Tibial nerve (tissue), 4 donors: ENCODE measurements around the gene MGAT1. TPM values are rescaled to one million over a fixed set of nuclear protein-coding genes. Genes with fewer than 3 reads are reported as not detected.

Experiments used
- DNase-seq, 2 donors: peaks; one replicate each; pipeline ENCODE4 v3.0.0-alpha.2; 2019; ENCODE audit warnings: low spot score in 2 of 2
- H3K27ac ChIP-seq, 4 donors: fragments of 200-600 bp; sonication (generic) in 3 of 4; one replicate each; pipeline ENCODE4 v1.5.1; 2017 to 2019; ENCODE audit warnings: mild to moderate bottlenecking in 1 of 4
- H3K27me3 ChIP-seq, 2 donors: fragments of 200-600 bp; sonication (generic) in 1 of 2; one replicate each; pipeline versions ENCODE4 v1.5.1 to v1.6.0; 2017 to 2019
- H3K36me3 ChIP-seq, 3 donors: fragments of 200-600 bp; sonication (generic); one replicate each; pipeline ENCODE4 v1.5.1; 2018 to 2019
- H3K4me1 ChIP-seq, 4 donors: fragments of 200-600 bp; sonication (generic) in 3 of 4; one replicate each; pipeline ENCODE4 v1.5.1; 2017 to 2019
- H3K4me3 ChIP-seq, 4 donors: fragments of 200-600 bp; sonication (generic) in 3 of 4; one replicate each; pipeline ENCODE4 v1.5.1; 2017 to 2019; ENCODE audit warnings: mild to moderate bottlenecking in 1 of 4, moderate library complexity in 1 of 4
- H3K9me3 ChIP-seq, 4 donors: fragments of 200-600 bp; sonication (generic) in 3 of 4; one replicate each; pipeline ENCODE4 v1.5.1; 2017 to 2019
- CTCF ChIP-seq, 5 experiments: fragments of 200-600 bp in 3 of 5; fragments of 450-650 bp in 2 of 5; sonication (generic) in 3 of 5; IDR thresholded peaks; one replicate each; pipeline ENCODE4 v1.5.1; 2016 to 2019; ENCODE audit warnings: antibody characterized with exemption in 5 of 5, mild to moderate bottlenecking in 3 of 5, moderate library complexity in 2 of 5
- EP300 ChIP-seq, 2 donors: sonication (generic); formaldehyde crosslinking; IDR thresholded peaks; one replicate each; pipeline ENCODE4 v1.6.1; 2017; ENCODE audit warnings: antibody characterized with exemption in 2 of 2, mild to moderate bottlenecking in 1 of 2
- POLR2A ChIP-seq, 2 donors: fragments of 450-650 bp; IDR thresholded peaks; one replicate each; pipeline ENCODE4 v1.6.1; 2017; ENCODE audit warnings: antibody characterized with exemption in 2 of 2, mild to moderate bottlenecking in 2 of 2, moderate library complexity in 2 of 2
- WGBS, 2 donors: methylation state at CpG; one replicate each; pipeline ENCODE4 v1.1.5; 2018; 5-methylcytosine and 5-hydroxymethylcytosine counted together
- total RNA-seq, 4 donors: library from RNA; depleted of rRNA; stranded (reverse); fragments of >200 nt; gene quantifications; one replicate each; pipeline ENCODE4 v1.1.0, GENCODE V29; 2016

MGAT1 gene
- total RNA-seq, 4 donors from 2014 or later = 161 to 216 (median 195) TPM

DNA sequence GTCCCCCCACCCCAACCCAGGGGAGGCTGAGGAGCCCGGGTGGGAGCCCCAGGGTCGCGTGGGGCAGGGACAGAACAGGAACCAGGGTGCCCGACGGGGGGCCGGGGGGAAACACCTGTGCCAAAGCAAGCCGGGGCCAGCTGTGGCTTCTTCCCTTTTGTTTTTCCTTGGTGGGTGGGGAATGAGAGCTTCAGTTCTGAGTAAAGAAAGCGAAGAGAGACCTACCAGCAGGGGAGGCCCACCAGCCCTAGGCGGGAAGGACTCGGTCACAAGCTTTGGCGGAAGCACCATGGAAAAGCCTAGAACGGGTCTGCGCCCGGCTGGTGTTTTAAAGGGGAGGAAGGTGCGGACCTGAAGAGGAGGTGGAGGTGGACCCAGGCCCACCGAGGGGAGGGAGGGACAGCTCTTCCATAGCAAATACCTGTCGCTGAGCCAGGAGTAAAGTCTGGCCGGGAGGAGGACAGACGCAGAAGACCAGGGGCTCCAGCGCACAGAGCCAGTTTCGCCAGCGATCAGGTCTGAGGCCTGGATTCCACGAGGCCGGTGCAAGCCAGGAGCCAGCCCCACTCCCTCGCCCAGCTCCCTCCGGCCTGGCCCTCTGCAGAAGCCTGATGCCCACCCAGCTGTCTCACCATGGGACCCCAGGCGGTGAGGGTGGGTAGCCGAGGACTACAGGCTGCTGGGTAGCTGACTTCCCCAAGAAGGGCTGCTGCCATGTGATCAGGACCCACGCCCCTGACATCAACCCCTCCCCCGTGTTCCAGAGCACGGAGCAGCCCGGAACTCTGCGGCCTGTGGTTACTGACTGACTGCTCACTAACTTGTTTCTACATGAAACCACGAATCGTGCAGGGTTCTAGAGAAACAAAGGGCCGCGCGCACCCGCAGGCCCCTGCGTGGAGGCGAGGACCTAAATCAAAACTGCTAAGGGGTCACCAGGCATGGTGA is 849 bp upstream of the MGAT1 start:
- peak in 1 of 2 donors; percentile 72 for DNase-seq
- peaks cover 0 to 89% (median 75%) of the 10 kb centered on the region in 4 donors for H3K4me1 ChIP-seq

GRCh38 chr5:180801596-180802324 is 846 bp downstream of the MGAT1 start:
- Histone ChIP-seq H3K27me3 (no peaks in the 10 kb centered on the region), H3K9me3 (no peaks in the 10 kb centered on the region), H3K4me3 (peak overlapping the region; percentile 95 to 98 (median 95)), H3K27ac (peak overlapping the region; percentile 88 to 96 (median 94)), H3K4me1 (peaks cover 0 to 89% (median 71%) of the 10 kb centered on the region in 4 donors), H3K36me3 (peaks cover 0 to 8% (median 0%) of the 10 kb centered on the region in 3 donors)
- TF ChIP-seq CTCF (IDR thresholded peaks at IDR 0.05) (no peak), EP300 (IDR thresholded peaks at IDR 0.05) (no peak), POLR2A (IDR thresholded peaks at IDR 0.05) (no peak)
- DNase-seq = no peak
- 7 to 9% methylated on average over 15 of the region's 15 CpGs for WGBS, 2 donors

More for the DNA sequence above, 849 bp upstream of the MGAT1 start:
- Histone ChIP-seq H3K9me3 (no peaks in the 10 kb centered on the region), H3K36me3 (peaks cover 0 to 8% (median 0%) of the 10 kb centered on the region in 3 donors), H3K27me3 (no peaks in the 10 kb centered on the region), H3K27ac (peak overlapping the region; percentile 88 to 96 (median 94)), H3K4me3 (peak overlapping the region; percentile 65 to 98 (median 95))
- peak in 1 of 5 experiments; percentile 10 for TF ChIP-seq CTCF (IDR thresholded peaks at IDR 0.05)
- peak in 1 of 2 donors; percentile 48 for TF ChIP-seq EP300 (IDR thresholded peaks at IDR 0.05)
- TF ChIP-seq POLR2A (IDR thresholded peaks at IDR 0.05) = peak; percentile 26 to 35
- WGBS, 2 donors = 39 to 45% methylated on average over 32 to 40 of the region's 41 CpGs

- 71 to 79% methylated on average over 6 of the region's 6 CpGs for WGBS, 2 donors
- DNase-seq = no peak
- peak overlapping the region in 3 of 4 donors; percentile 92 to 96 (median 96) for H3K27ac ChIP-seq
- peaks cover 0 to 19% (median 0%) of the 10 kb centered on the region in 3 donors for H3K36me3 ChIP-seq
- H3K4me1 ChIP-seq = peaks cover 0 to 88% (median 65%) of the 10 kb centered on the region in 4 donors
- H3K9me3 ChIP-seq = no peaks in the 10 kb centered on the region
- no peak for TF ChIP-seq POLR2A (IDR thresholded peaks at IDR 0.05)
- no peak for TF ChIP-seq EP300 (IDR thresholded peaks at IDR 0.05)
- peak in 1 of 5 experiments; percentile 11 for TF ChIP-seq CTCF (IDR thresholded peaks at IDR 0.05)
- H3K27me3 ChIP-seq = no peaks in the 10 kb centered on the region
- H3K4me3 ChIP-seq = no peak overlapping the region
These were observed 2.5 kb downstream of the MGAT1 start for GRCh38 chr5:180799902-180800801.

- Histone ChIP-seq H3K27ac (peak overlapping the region in 2 of 4 donors; percentile 1 to 96), H3K4me3 (no peak overlapping the region), H3K4me1 (peaks cover 0 to 86% (median 64%) of the 10 kb centered on the region in 4 donors), H3K9me3 (no peaks in the 10 kb centered on the region), H3K27me3 (no peaks in the 10 kb centered on the region), H3K36me3 (peaks cover 0 to 25% (median 0%) of the 10 kb centered on the region in 3 donors)
- WGBS, 2 donors = 64 to 76% methylated on average over 4 of the region's 4 CpGs
- DNase-seq = no peak
- TF ChIP-seq EP300 (IDR thresholded peaks at IDR 0.05) (no peak), CTCF (IDR thresholded peaks at IDR 0.05) (peak in 1 of 5 experiments; percentile 9), POLR2A (IDR thresholded peaks at IDR 0.05) (no peak)
These were observed 3.4 kb downstream of the MGAT1 start for GRCh38 chr5:180799194-180799593.
